Breast epithelium (tissue), 4 donors: ENCODE data around the gene EFNA5. TPM values are rescaled to one million over a fixed set of nuclear protein-coding genes. Genes with fewer than 3 reads are reported as not detected.

Experiments used
- DNase-seq, 2 donors: peaks; one replicate each; pipeline ENCODE4 v3.0.0-alpha.2; 2019; ENCODE audit warnings: low spot score in 2 of 2
- H3K27ac ChIP-seq, 2 donors: fragments of 200-600 bp; sonication (generic) in 1 of 2; one replicate each; pipeline ENCODE4 v1.5.1; 2016 to 2019; ENCODE audit warnings: mild to moderate bottlenecking in 1 of 2
- H3K27me3 ChIP-seq, 2 donors: fragments of 200-600 bp; sonication (generic) in 1 of 2; one replicate each; pipeline versions ENCODE4 v1.5.1 to v1.6.0; 2017 to 2019; ENCODE audit warnings: control low read depth in 1 of 2, mild to moderate bottlenecking in 1 of 2
- H3K36me3 ChIP-seq: fragments of 200-600 bp; one replicate; pipeline ENCODE4 v1.5.1; 2019
- H3K4me1 ChIP-seq, 2 donors: fragments of 200-600 bp; sonication (generic); one replicate each; pipeline ENCODE4 v1.5.1; 2016 to 2019; ENCODE audit warnings: control low read depth in 1 of 2
- H3K4me3 ChIP-seq, 3 donors: fragments of 200-600 bp; sonication (generic); 1 replicate in 2 of 3; 2 replicates in 1 of 3; pipeline ENCODE4 v1.5.1; 2016 to 2019; ENCODE audit warnings: mild to moderate bottlenecking in 3 of 3, moderate library complexity in 2 of 3
- H3K9me3 ChIP-seq, 2 donors: fragments of 200-600 bp; sonication (generic) in 1 of 2; one replicate each; pipeline ENCODE4 v1.5.1; 2016 to 2019; ENCODE audit warnings: control low read depth in 1 of 2
- POLR2A ChIP-seq: fragments of 450-650 bp; IDR thresholded peaks from one replicate; pipeline ENCODE4 v1.6.1; 2016; ENCODE audit warnings: antibody characterized with exemption, mild to moderate bottlenecking, moderate library complexity
- POLR2AphosphoS5 ChIP-seq, 3 donors: sonication (generic); formaldehyde crosslinking; IDR thresholded peaks; one replicate each; pipeline ENCODE4 v1.6.1; 2017; ENCODE audit warnings: antibody characterized with exemption in 3 of 3
- intact Hi-C: fragments of 100-400 bp; cut with DNase I; formaldehyde crosslinking; loops from one replicate; pipeline ENCODE4 v1.15.1; 2023; ENCODE audit warnings: low total_unique reads
- total RNA-seq, 3 donors: library from RNA; depleted of rRNA; stranded (reverse); fragments of >200 nt; gene quantifications; one replicate each; pipeline ENCODE4 v1.1.0, GENCODE V29; 2016
- TF ChIP-seq, protein P1 (sequence below), 3 donors: fragments of 450-650 bp; IDR thresholded peaks; one replicate each; pipeline ENCODE4 v1.5.1; 2016 to 2017; ENCODE audit warnings: antibody characterized with exemption in 3 of 3, mild to moderate bottlenecking in 3 of 3, moderate library complexity in 3 of 3

The EFNA5 gene
- 10 to 100 TPM; 12.1 to 34.2 (median 12.3) TPM for total RNA-seq

DNA sequence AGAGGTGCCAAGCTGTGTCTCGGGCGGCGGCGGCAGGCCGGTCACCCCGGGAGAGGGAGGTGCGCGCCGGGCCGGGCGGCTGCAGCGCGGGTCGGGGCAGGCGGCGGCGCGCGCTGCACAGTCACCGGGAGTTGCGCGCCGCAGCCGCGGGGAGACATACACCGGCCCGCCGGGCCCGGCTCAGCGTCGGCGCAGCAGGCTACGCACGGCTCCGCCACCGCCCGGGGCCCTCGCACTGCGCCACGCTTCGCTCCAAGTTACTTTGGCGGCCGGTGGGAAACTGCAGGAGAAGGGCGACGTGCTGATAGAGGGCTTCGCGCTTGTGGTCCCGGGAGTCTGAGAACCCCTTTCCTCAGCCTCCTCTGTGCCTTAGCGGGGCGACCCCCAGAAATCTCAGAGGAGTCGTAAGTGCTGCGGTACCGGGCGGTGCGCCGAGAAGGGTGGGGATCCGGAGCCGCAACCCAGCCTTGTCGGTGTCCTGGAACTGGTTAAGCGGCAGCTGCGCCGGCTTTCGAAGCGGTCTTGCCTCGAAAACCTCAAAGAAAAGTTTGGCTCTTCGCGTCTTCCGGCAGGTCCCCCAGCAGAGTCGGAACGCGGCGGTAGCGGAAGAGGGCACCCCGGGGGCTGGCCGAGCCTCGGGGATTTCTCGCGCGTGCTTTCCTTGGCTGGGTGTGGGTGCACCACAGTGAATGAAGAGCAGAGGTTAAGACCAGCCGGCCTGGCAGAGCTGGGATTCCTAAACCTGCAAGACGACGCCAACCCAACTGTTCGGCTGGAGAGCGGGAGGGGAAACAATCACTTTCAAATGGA, at the start of gene EFNA5:
Gene EFNA5, minus strand, starts transcription at position 6 of the 810 bp plus-strand sequence.
- Histone ChIP-seq H3K4me3 (peak within 1 kb of the TSS; percentile 61 to 75 (median 67)), H3K27ac (peak within 1 kb of the TSS; percentile 88 to 90), H3K4me1 (no peaks in the 10 kb centered on the region), H3K27me3 (peaks cover 0 to 3% of the 10 kb centered on the region in 2 donors), H3K36me3 (no peaks in the 10 kb centered on the region), H3K9me3 (no peaks in the 10 kb centered on the region)
- DNase-seq = peak; percentile 31 to 56
- intact Hi-C loops = no loop called here
- TF ChIP-seq POLR2AphosphoS5 (IDR thresholded peaks at IDR 0.05) (no peak), POLR2A (no peak)
- TF ChIP-seq, protein P1, sequence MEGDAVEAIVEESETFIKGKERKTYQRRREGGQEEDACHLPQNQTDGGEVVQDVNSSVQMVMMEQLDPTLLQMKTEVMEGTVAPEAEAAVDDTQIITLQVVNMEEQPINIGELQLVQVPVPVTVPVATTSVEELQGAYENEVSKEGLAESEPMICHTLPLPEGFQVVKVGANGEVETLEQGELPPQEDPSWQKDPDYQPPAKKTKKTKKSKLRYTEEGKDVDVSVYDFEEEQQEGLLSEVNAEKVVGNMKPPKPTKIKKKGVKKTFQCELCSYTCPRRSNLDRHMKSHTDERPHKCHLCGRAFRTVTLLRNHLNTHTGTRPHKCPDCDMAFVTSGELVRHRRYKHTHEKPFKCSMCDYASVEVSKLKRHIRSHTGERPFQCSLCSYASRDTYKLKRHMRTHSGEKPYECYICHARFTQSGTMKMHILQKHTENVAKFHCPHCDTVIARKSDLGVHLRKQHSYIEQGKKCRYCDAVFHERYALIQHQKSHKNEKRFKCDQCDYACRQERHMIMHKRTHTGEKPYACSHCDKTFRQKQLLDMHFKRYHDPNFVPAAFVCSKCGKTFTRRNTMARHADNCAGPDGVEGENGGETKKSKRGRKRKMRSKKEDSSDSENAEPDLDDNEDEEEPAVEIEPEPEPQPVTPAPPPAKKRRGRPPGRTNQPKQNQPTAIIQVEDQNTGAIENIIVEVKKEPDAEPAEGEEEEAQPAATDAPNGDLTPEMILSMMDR (IDR thresholded peaks at IDR 0.05) = no peak

GRCh38 chr5:107719034-107719606, 48.4 kb upstream of the EFNA5 start:
- TF ChIP-seq, protein P1 (IDR thresholded peaks at IDR 0.05) = no peak
- TF ChIP-seq POLR2AphosphoS5 (IDR thresholded peaks at IDR 0.05) (no peak), POLR2A (no peak)
- Histone ChIP-seq H3K36me3 (no peaks in the 10 kb centered on the region), H3K27me3 (no peaks in the 10 kb centered on the region), H3K27ac (no peak overlapping the region), H3K4me1 (no peaks in the 10 kb centered on the region), H3K4me3 (no peak overlapping the region), H3K9me3 (peaks cover 4 to 47% of the 10 kb centered on the region in 2 donors)
- DNase-seq = no peak
- intact Hi-C loops = no loop called here

- intact Hi-C loops = no loop called here
- Histone ChIP-seq H3K36me3 (no peaks in the 10 kb centered on the region), H3K27me3 (no peaks in the 10 kb centered on the region), H3K27ac (no peak overlapping the region), H3K4me3 (no peak overlapping the region), H3K9me3 (peaks cover 4 to 47% of the 10 kb centered on the region in 2 donors), H3K4me1 (no peaks in the 10 kb centered on the region)
- TF ChIP-seq POLR2AphosphoS5 (IDR thresholded peaks at IDR 0.05) (no peak), POLR2A (no peak)
- TF ChIP-seq, protein P1 (IDR thresholded peaks at IDR 0.05) = no peak
- DNase-seq = no peak
These were observed 47.1 kb upstream of the EFNA5 start for GRCh38 chr5:107717816-107718215.

DNA sequence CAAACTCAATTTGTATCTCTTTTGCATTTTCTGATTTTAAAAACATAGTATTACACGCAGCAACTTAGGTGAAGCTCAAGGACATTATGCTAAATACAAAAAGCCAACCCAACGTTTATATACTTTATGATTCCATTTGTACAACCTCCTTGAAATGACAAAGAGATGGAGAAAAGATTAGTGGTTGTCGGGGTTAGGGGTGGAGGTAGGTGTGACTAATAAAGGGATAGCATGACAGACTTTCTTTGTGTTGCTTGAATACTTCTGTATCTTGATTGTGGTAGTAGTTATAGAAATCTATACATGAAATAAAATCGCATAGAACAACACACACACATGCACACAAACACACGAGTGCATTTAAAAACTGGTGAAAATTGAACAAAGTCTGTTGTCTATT, 42.5 kb upstream of the EFNA5 start:
- no peak for DNase-seq
- Histone ChIP-seq H3K4me1 (no peaks in the 10 kb centered on the region), H3K27ac (no peak overlapping the region), H3K27me3 (no peaks in the 10 kb centered on the region), H3K9me3 (peaks cover 4 to 16% of the 10 kb centered on the region in 2 donors), H3K36me3 (no peaks in the 10 kb centered on the region), H3K4me3 (no peak overlapping the region)
- no peak for TF ChIP-seq POLR2A
- intact Hi-C loops = no loop called here

DNA sequence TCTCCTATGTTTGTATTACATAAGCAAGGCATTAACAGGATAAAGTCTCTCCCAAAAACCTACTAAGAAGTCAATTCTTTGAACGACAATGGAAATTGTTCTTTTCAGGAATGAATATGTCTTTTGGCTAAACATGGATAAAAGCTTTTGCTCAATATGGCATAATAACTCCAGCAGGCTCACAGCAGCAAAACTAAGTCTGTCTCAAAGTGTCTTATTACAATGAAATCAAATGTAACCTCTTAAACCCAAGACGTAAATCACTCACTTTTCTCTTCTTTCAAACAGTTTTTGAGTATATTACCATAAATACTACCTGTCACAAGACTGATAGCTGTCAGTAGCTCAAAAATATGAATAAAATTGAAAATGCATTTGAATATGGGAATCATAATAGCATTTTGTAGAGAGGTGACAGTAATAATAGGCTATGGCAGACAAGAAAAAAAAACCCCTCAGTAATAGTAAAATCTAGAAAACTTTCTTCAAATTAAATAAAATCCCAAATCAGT, 41.7 kb upstream of the EFNA5 start:
- H3K36me3 ChIP-seq = no peaks in the 10 kb centered on the region
- intact Hi-C loops = no loop called here

More for the DNA sequence above, 41.7 kb upstream of the EFNA5 start:
- peaks cover under 1 to 8% of the 10 kb centered on the region in 2 donors for H3K9me3 ChIP-seq
- DNase-seq = no peak
- TF ChIP-seq POLR2A (no peak), POLR2AphosphoS5 (IDR thresholded peaks at IDR 0.05) (no peak)
- TF ChIP-seq, protein P1 (IDR thresholded peaks at IDR 0.05) = no peak
- H3K4me1 ChIP-seq = no peaks in the 10 kb centered on the region
- no peak overlapping the region for H3K27ac ChIP-seq
- H3K27me3 ChIP-seq = no peaks in the 10 kb centered on the region
- H3K4me3 ChIP-seq = no peak overlapping the region
